ENCODE measurements around the gene DPH1.

DNA sequence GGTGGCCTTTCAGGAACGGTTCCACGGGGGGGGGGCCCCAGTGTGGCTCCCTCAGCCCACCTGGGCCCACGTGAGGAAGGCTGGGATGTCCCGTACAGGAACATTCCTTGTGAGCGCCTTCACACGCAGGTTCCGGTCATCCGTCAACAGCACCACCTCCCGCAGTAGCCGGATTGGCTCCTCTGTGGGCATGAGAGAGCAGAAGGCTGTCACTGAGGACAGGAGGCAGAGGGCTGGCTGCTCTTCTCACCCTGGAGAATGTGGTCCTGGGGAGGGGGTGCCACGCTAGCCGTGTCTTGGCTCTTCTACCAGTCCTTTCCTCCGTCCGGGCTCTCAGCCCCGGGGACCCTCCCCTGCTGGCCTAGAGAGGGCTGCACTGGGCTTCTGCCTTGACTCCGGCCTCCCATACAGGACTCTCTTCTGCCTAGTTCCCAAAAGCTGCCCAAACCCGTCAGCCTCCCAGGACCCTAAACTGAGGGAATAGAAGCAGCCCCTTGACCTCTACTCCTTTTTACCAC is 31.5 kb downstream of the DPH1 start:
- TF ChIP-seq, protein P1, sequence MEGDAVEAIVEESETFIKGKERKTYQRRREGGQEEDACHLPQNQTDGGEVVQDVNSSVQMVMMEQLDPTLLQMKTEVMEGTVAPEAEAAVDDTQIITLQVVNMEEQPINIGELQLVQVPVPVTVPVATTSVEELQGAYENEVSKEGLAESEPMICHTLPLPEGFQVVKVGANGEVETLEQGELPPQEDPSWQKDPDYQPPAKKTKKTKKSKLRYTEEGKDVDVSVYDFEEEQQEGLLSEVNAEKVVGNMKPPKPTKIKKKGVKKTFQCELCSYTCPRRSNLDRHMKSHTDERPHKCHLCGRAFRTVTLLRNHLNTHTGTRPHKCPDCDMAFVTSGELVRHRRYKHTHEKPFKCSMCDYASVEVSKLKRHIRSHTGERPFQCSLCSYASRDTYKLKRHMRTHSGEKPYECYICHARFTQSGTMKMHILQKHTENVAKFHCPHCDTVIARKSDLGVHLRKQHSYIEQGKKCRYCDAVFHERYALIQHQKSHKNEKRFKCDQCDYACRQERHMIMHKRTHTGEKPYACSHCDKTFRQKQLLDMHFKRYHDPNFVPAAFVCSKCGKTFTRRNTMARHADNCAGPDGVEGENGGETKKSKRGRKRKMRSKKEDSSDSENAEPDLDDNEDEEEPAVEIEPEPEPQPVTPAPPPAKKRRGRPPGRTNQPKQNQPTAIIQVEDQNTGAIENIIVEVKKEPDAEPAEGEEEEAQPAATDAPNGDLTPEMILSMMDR (IDR thresholded peaks at IDR 0.05): no peak
- no peak for TF ChIP-seq EP300 (IDR thresholded peaks at IDR 0.05)
- peak; percentile 65 to 74 for TF ChIP-seq POLR2AphosphoS5 (IDR thresholded peaks at IDR 0.05)
- TF ChIP-seq POLR2A (IDR thresholded peaks at IDR 0.05; ENCODE audit: low read depth): no peak

Measured in esophagus muscularis mucosa (tissue), 4 donors.